HG03139 (cell line): ENCODE results near the gene RPRML.
"Not testable (repeated sequence)": the region's sequence is repeated elsewhere in the genome, so short reads cannot be mapped to it uniquely, and the experiment has no call there.

ENCODE experiments used
- ATAC-seq: cut with Tn5 transposase; IDR thresholded peaks from one replicate; pipeline ENCODE4 v1.9.1; 2021; ENCODE audit not compliant: unreplicated experiment

RPRML gene

GRCh38 chr17:46976626-46977270, 2.3 kb downstream of the RPRML start:
- no peak for ATAC-seq

GRCh38 chr17:46975287-46975686, 3.8 kb downstream of the RPRML start:
- ATAC-seq: no peak

GRCh38 chr17:46974086-46974485, 5.0 kb downstream of the RPRML start:
- ATAC-seq: no peak

GRCh38 chr17:46972346-46972745, 6.7 kb downstream of the RPRML start:
- ATAC-seq: no peak

- ATAC-seq: no peak
Measured at GRCh38 chr17:46971647-46972300, 7.3 kb downstream of the RPRML start.

GRCh38 chr17:46968896-46969295, 10.2 kb downstream of the RPRML start:
- no peak for ATAC-seq

GRCh38 chr17:46968224-46968834, 10.7 kb downstream of the RPRML start:
- no peak for ATAC-seq

GRCh38 chr17:46964315-46965265, 14.5 kb downstream of the RPRML start:
- ATAC-seq: no peak

GRCh38 chr17:46963571-46963970, 15.5 kb downstream of the RPRML start:
- no peak for ATAC-seq

GRCh38 chr17:46962374-46962790, 16.7 kb downstream of the RPRML start:
- no peak for ATAC-seq

GRCh38 chr17:46960152-46960551, 18.9 kb downstream of the RPRML start:
- no peak for ATAC-seq

GRCh38 chr17:46958041-46958591, 20.9 kb downstream of the RPRML start:
- ATAC-seq: no peak

- not testable (repeated sequence) for ATAC-seq
Measured at GRCh38 chr17:46953191-46953590, 25.9 kb downstream of the RPRML start.

- no peak for ATAC-seq
Measured at GRCh38 chr17:46952115-46952514, 26.9 kb downstream of the RPRML start.

GRCh38 chr17:46951706-46952105, 27.3 kb downstream of the RPRML start:
- ATAC-seq: no peak

GRCh38 chr17:46950997-46951621, 27.9 kb downstream of the RPRML start:
- no peak for ATAC-seq

GRCh38 chr17:46950342-46950996, 28.6 kb downstream of the RPRML start:
- no peak for ATAC-seq

GRCh38 chr17:46949291-46950174, 29.5 kb downstream of the RPRML start:
- no peak for ATAC-seq

- ATAC-seq: no peak
Measured at GRCh38 chr17:46948544-46948943, 30.5 kb downstream of the RPRML start.
